ENCODE results near the gene ARHGAP27.

The ARHGAP27 gene

DNA sequence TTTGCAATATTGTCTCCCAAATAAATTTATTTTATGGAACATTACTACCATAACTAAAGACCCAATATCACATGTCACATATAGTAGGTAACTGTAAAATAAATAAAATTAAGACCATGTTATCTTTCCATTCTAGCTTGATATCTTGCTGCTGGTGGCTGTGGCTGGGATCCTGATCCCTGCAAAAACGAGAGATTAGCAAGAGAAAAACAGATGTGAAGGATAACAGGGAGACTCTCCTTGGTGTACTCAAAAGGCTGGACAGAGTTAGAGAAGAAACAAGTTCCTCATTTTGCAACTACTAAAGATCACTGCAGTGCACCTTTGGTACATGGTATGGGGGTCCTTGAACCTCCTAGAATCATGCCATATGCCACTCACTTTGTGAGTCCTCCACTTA is 49.7 kb downstream of the ARHGAP27 start:
- DNase-seq: no peak

DNA sequence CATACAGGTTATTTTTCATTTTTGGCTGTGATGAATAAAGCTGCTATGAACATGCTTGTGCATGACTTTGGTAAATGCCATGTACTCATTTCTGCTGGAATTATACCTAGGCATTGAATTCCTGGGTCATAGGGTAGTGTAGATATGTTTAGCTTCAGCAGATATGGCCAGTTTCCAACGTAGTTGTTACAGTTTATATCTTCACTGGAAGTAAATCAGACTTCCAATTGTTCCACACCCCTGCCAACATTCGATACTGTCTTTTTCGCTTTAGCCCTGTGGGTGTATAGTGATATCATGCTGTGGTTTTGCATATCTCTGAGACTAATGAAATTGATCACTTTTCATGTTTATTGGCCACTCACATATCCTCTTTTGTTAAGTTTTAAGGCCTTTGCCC is 50.4 kb downstream of the ARHGAP27 start:
- no peak for DNase-seq

DNA sequence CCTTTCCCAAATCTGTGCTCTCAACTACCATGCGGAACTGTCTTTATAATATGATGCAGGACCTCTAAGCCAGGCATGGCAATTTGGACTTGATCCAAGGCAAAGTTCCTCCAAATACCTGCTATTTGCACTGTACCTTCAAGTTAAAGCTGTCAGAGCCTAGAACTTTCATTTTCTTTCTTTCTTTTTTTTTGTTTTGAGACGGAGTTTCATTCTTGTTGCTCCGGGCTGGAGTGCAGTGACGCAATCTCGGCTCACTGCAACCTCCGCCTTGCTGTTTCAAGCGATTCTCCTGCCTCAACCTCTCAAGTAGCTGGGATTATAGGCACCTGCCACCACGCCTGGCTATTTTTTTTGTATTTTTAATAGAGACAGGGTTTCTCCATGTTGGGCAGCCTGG is 51.7 kb downstream of the ARHGAP27 start:
- no peak for DNase-seq

DNA sequence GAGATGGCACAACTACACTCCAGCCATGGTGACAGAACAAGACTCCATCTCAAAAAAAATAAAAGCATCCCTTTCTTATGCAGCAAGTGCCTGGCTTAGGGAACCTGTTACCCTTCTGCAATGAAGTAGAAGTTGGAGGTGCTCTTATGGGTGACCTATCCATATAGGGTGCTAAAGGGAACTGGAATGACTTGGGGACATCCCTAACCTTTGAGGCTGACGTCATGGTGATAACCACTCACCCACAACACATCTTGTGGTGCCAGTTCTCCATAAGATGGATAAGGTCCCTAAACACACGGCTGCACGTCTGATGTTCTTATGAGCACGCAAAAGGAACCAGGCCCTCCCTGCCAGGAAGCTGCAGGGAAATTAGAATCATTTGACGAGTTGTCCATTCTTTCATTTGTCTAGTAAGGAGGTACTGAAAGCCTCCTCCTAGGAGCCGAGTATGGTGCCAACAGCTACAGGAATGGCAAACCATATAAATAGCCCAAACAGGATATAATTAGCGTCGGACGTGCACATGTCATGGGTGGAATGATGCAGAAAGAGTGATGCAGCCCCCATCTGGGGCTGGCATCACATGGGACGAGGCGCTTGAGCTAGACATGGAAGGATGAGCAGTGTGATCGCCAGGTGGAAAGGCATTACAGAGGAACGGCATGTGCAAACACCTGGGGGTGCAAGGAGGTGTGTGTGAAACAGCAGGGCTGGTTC is 52.5 kb downstream of the ARHGAP27 start:
- no peak for DNase-seq

GRCh38 chr17:45377401-45377800 is 55.3 kb downstream of the ARHGAP27 start:
- no peak for DNase-seq

GRCh38 chr17:45376171-45377005 is 56.3 kb downstream of the ARHGAP27 start:
- no peak for DNase-seq

DNA sequence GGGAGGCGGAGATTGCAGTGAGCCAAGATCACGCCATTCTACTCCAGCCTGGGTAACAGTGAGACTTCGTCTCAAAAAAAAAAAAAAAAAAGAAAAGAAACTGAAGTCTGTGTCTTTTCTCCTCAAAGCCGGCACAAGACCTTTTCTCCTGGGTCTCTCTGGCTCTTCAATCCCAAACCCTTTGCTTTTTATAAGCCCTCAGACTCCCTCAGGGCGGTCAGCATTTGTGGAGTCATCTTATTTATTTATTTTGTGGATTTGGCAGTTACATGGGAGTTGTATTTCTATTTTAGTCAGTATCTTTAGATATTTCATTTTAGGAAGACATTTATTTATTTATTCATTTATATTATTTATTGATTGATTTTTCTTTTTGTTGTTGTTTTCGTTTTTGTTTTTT is 58.2 kb downstream of the ARHGAP27 start:
- DNase-seq: no peak

DNA sequence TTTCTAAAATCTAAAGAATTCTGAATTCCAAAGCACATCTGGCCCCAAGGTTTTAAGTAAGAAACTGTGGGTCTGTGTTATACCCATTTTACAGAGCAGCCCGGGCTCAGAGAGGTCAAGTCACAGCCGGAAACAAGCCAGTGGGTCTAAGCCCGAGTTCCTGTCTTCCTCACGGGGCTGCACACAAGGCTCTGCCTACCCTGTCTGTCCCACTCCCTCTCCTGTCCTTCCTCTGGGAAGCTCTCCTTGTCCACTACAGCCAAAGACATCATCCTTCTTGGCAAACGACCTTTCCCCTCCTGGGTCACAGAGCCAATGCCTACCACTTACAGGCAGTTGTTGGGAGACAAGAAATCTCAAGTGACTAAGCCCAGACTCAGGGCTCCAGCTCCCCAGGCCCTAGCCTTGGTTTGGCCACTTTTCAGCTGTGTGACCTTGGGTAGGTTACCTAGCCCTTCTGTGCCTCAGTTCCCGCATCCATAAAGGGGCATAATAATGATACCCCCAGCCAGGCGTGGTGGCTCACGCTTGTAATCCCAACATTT is 60.3 kb downstream of the ARHGAP27 start:
- no peak for DNase-seq

DNA sequence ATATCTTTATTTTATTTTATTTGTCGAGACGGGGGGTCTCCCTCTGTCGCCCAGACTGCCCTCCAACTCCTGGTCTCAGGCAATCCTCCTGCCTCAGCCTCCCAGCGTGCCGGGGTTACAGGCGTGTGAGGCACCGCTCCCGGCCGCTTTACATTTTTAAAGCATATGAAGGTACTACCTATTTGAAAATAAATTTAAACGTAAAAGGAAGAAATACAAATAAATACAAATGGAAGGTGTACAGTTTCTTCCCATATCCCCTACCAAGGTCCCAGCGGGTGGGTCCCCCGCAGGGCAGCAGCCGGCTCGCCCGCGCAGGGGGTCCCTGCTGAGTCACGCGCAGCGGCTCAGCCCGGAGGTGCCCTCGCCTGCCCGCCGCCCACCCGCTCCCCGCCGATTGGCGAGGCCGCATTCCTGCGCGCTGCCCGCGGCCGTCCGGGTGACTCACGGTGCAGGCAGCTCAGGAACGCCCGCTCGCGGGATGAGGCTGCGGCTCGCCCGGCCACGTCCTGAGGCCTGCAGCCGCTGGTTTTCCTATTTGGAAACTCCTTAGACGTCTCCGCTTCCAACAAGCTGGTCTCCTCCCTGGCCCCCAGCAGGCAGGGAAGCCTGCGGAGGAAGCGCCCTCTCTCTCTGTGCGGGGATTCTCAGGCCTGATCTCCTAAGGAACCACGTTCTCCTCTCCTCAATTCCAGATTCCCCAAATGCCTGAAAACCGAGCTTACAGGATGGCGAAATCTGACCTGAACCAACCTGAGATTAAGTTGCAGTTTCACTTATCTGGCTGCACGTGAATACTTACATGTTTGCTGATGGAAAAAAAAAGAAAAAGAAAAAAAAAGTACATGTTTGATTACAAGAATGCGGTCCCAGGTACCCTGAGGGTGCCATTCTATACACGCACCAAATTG is 61.0 kb downstream of the ARHGAP27 start:
- no peak for DNase-seq

- no peak for DNase-seq
These were observed 61.7 kb downstream of the ARHGAP27 start for GRCh38 chr17:45370949-45371413.

DNA sequence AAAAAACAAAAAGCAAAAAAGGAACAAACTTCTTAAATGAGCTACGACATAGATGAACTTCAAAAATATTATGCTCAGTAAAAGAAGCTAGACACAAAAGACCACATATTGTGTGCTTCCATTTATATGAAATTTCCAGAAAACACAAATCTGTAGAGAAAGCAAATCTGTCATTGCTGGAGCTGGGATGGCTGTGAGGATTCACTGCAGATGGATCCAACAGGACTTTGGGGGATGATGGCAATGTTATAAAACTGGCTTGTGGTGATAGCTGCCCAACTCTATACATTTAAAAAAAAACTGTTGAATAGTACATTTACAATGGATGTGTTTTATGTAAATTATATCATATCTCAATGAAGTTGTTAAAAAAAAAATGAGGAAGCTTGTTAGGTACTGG is 63.2 kb downstream of the ARHGAP27 start:
- DNase-seq: no peak

GRCh38 chr17:45368651-45369050 is 64.0 kb downstream of the ARHGAP27 start:
- no peak for DNase-seq

DNA sequence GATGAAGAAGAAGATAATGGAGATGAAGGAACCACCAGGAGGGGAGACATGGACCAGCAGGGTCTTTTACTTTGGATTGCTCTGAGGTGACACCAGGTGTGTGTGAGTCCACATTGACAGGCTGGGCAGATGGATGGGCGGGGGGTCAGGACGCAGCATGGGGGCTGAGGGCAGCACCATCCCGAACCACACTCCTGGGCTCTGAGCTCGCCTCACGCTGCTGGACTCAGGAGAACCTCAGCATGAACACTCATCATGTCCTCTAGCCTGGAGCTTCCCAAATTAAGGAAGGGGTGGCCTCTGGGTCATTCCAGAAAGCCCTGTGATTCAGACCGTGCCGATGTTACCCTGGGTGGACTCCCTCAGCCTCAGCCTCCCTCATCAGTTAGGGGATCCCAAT is 65.5 kb downstream of the ARHGAP27 start:
- DNase-seq: no peak

GRCh38 chr17:45366691-45367090 is 66.0 kb downstream of the ARHGAP27 start:
- DNase-seq: no peak

DNA sequence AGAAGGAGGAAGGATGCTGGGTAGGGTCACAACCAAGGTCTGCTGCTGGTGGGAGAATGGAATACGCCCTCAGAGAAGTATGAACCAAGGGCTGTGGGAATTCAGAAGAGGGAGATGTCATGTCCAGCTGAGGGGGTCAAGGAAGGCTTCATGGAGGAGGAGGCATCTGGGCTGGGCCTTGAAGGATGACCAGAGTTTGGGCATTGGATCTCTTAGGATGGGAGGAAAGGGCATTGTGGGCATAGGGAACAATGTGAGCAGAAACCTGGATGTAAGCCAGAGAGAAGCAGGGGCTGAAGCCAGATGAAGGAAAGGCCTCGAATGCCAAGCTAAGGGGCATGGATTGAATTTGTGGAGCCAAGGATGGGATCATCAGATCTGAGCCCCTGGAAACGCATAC is 66.6 kb downstream of the ARHGAP27 start:
- no peak for DNase-seq

DNA sequence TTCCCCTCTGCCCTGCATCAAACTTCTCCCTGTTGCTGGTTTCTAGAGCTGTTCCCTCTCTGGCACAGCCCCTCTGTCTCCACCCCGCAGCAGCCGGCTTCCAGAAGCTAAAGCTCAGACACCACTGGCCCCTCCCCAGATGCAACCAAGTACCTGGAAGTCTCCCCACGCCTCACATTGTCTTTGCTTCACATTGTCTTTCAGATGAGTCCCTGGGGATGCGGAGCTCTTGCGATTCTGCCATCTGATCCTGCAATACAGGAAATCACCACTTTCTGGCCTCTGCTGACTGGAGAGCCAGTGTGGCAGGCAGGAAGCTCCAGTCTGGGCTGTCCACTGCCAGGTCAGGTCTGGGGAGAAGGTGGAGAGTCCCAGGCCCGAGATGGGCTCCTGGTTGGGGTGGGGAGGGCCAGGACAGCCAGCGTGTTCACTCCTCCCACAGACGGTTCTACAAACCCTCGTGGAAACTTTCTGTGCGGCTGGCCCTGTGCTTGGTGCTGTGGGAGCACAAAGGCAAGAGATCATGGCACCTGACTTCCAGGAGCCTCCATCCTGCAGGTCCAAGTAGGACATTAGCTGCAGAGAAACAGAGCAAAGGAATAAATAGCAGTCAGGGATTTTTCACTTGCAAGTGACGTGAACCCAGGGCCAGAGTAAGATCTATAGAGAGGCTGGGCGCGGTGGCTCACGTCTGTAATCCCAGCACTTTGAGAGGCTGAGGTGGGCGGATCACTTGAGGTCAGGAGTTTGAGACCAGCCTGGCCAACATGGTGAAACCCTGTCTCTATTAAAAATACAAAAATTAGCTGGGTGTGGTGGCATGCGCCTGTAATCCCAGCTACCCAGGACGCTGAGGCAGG is 67.9 kb downstream of the ARHGAP27 start:
- no peak for DNase-seq

- DNase-seq: no peak
These were observed 69.2 kb downstream of the ARHGAP27 start for GRCh38 chr17:45363498-45363897.

GRCh38 chr17:45361976-45362375 is 70.7 kb downstream of the ARHGAP27 start:
- no peak for DNase-seq

DNA sequence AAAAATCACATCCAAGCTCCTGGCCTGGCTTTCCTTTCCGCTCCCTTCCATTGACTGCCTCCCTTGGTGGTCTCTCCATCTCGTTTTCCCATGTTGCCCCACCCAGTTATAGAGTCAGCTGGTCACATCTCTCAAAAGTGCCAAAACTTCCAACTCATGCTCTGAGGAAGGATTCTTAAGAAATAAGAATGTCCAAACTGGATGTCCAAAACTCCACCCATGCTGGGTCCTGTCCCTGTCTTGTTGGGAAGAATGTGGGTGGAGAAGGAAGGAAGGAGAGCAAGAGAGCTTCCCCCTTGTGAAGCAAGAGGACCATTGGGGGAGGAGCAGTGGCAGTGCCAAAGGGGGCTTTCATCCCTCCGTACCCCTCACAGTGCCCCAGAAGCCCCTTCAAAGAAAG is 71.2 kb downstream of the ARHGAP27 start:
- DNase-seq: no peak

DNA sequence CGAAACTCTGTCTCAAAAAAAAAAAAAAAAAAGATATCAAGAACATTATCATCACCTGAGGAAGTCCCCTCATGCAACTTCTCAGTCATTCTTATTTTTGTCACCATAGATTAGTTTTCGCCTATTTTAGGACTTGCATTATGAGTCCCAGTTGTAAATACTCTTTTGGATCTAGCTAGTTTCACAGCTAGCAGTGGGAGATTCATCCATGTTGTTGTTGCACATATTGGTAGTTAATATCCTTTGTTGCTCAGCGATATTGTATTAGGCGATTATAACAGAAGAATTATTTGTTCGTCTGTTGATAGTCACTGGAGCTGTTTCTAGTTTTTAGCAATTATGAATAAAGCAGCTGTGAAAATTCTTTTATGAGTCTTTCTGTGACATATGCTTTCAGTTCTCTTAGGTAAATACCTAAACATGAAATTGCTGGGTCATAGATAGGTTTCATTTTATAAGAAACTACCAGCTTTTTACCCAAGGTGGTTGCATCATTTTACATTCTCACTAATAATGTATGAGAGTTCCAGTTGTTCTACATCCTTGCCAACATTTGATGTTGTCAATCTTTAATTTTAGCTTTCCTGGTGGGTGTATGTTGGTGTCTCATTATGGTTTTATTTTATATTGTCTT is 75.2 kb downstream of the ARHGAP27 start:
- DNase-seq: no peak

DNA sequence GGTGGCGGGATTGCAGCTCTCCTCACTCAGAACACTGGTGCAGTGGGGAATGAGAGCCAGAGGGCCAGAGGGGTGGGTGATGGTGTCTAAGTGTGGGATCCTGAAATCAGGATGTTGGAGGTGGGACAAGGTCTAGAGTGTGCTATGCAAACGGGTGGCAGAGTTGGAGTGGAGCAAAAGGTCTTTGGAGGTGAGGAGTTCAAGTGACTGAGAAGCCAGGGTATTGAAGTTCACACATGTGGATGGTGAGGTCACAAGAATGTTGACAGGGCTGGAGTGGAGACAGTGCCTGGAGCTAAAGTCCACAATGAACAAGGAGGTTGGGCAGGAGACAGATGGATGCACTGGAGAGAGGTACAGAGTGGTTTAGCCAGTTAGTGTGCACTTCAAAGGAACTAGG is 77.6 kb downstream of the ARHGAP27 start:
- no peak for DNase-seq
